Left lobe of liver (tissue), 2 donors: Measurements from ENCODE around the gene DLG4. TPM values are rescaled to one million over a fixed set of nuclear protein-coding genes. Genes with fewer than 3 reads are reported as not detected.

Experiments
- ATAC-seq: fragments of 200-7000 bp; cut with Tn5 transposase; one replicate; pipeline ENCODE4 v1.9.1; 2020; ENCODE audit warnings: mild to moderate bottlenecking, moderate library complexity
- DNase-seq: peaks from one replicate; pipeline ENCODE4 v3.0.0-alpha.2; 2020; ENCODE audit warnings: low spot score
- total RNA-seq: library from RNA; stranded (reverse); gene quantifications from one replicate; pipeline ENCODE4 v1.2.1, GENCODE V29; 2021
- donor health status: DM: no; HTN: no; CAD: no; lungs with moderate emphysema.
- donor health status: DM: no; HTN: yes; CAD: no.

Gene DLG4
- total RNA-seq, 1 donor from 2014 or later, result 5.5 TPM

- ATAC-seq (no peak), DNase-seq (no peak)
Measured at GRCh38 chr17:7215652-7216180, 3.9 kb downstream of the DLG4 start.

GRCh38 chr17:7215136-7215638 is 4.4 kb downstream of the DLG4 start:
- no peak for DNase-seq

DNA sequence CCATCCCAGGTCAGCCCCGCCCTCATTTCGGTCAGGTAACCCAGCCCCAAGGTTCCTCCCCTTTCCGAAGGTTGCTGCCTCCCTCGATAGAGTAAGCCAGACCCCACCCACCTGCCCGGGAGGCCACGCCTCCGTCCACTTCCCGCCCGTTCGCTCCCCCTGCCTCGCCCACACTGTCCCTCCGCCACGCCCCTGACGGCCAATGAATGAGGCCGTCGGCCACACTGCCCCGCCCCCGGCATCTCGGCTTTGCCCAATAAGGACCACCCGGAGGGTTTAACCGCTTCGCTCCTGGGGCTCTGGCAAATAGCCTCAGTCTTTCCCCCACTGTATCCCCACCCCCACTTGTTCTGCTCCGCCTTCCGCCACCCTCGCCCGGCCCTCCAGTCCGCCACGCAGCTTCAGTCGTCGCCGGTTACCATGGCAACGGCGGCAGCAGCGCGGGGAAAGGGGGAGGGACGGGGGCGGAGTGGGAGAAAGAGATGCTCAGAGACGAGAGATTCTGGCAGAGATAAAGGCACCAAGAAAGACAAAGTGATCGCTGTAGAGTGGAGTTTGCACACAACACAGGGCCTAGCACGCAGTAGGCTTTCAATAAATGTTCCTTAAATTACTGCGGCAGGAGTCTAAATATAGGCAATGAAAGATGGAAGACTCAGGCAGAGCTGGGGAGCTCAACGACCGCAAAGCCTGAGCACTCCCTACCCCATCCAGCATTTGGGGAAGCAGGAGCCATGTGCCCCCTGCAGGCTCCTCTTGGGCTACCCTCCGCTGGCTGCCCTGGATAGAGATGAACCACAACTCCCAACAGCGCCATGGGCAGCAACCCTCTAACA is 5.1 kb downstream of the DLG4 start:
- peak; percentile 89 for ATAC-seq
- DNase-seq, result peak; percentile 97

More at GRCh38 chr17:7215136-7215638, 4.4 kb downstream of the DLG4 start:
- no peak for ATAC-seq

DNA sequence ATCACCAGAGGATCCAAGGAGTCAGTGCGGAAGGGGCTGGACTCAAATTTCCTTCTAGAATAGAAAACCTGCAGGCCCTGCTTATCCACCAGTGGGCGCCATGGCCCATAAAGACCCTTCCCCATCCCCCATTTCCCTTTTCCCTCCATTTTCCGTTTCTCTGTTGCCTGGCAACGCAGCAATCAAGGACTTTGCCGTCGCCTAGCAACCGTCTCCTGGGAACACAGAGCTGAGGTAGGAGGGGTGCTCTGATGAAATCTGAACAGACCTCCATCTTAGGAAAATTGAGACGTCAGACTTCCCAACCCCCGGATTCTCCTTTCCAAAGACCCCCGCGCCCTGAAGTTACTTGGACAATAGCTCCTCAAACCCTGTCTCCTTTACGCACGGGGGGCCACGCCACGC is 5.7 kb downstream of the DLG4 start:
- no peak for DNase-seq
- ATAC-seq, result peak; percentile 15

DNA sequence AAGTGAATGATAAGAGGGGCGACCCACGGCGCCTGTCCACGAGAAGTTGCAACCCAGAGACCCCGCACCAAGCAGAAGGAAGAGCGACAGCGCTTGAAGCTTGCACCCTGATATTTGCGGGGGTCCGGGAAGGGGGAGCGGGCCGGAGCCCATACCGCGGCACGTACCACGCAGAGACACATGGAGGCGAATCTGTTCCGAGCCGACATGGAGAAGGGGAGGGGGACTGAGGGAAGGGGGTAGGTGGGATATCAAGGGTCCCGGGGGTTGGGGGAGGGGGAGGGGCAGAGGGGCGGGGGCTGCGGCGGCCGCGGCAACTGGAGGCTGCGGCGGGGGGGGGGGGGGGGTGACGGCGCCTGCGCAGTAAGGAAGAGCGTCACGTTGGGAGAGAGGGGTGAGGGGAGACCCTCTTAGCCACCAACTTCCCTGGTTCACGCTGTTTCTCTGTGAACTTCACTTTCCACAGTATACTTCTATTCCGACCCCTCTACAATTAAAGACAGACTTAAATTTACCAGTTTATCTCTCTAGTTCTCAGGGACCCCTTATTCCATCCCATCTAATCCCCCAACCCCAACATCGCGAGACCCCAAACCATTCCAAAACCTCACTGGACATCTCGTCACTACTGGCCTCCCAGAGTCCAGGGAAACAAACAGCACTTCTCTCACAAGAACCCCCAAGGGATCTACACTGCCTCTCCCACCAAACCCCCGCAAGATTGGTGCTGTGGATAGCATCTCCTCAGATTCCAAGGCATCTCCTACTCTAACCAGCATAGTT is 8.0 kb downstream of the DLG4 start:
- no peak for DNase-seq
- ATAC-seq, result no peak

GRCh38 chr17:7208754-7209460 is 10.7 kb downstream of the DLG4 start:
- ATAC-seq (no peak), DNase-seq (no peak)

DNA sequence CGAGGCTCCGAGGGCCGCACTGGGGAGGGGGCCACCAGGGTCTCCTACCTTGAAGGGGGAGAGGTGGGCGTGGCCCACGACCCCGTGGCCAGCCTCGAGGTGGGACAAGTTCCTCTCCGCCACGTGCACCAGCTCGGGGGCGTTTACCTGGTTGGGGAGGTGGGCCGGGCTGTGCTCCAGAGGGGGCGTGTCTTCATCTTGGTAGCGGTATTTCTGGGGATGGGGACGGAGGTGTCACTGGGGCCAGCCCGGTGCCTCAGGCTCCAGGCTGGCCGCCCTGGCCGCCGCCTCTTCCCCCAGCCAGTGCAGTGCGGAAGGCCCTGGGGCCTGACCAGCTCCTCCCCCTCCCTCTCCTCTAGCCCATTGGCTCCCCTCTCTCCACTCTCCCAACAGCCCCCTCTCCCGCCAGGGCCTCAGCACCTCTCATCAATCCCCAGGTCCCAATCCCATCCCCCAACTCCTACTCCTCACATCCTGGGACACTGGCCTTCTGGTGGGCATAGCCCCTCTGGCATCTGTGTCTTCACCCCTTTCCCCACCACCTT is 11.5 kb downstream of the DLG4 start:
- DNase-seq (no peak), ATAC-seq (no peak)

GRCh38 chr17:7207120-7208001 is 12.3 kb downstream of the DLG4 start:
- ATAC-seq, result no peak

DNA sequence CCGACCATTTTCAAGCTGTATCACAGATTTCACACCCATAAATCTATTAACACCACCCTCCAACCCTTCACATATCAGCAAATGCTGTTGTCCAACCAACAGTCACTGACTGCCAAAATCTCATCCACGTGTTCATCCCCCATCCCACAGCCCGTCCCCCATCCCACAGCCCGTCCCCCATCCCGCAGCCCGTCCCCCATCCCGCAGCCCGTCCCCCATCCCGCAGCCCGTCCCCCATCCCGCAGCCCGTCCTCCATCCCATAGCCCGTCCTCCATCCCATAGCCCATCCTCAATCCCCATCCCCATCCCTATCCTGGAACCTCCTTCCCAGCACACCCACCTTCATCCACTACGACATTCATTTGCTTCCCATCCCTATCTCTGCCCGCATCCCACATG is 14.1 kb downstream of the DLG4 start:
- DNase-seq, result no peak
- ATAC-seq, result no peak

More at GRCh38 chr17:7207120-7208001, 12.3 kb downstream of the DLG4 start:
- DNase-seq, result no peak

- no peak for DNase-seq
- ATAC-seq, result peak; percentile 78
Measured at GRCh38 chr17:7204828-7205461, 14.7 kb downstream of the DLG4 start.

DNA sequence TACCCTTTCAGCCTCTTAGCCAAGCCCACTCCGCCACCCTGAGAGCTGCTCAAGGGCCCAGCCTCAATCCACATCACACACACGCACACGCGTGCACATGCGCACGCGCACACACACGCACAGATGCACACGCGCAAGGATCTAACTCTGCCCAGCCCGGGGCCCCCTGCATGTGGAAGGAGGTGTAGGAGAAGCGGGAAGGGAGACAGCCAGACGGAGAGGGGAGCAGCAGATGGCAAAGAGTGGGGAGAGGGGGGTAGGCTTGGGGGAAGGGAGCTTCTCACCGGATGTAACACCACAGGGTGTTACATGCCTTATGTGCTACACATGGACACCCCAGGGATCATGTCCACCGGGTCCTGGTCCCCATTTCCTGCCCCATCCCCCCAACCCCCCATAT is 15.3 kb downstream of the DLG4 start:
- no peak for DNase-seq
- ATAC-seq, result no peak

DNA sequence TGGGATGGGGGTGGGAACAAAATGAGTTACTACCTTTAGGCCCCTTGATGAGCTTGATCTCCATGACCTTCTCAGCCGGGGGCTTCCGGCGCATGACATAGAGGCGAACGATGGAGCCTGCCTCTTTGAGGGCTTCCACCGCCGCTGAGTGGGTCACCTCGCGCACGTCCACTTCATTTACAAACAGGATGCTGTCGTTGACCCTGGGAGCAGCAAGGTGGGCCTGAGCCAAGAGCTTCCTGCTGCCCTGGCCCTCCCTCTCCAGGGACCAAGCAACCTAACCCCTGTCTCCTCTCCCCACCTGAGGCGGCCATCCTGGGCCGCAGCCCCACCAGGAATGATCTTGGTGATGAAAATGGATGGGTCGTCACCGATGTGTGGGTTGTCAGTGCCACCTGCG is 16.2 kb downstream of the DLG4 start:
- ATAC-seq, result no peak
- no peak for DNase-seq

GRCh38 chr17:7196651-7197401 is 22.8 kb downstream of the DLG4 start:
- DNase-seq, result no peak

GRCh38 chr17:7195971-7196370 is 23.7 kb downstream of the DLG4 start:
- ATAC-seq (no peak), DNase-seq (no peak)

More at GRCh38 chr17:7196651-7197401, 22.8 kb downstream of the DLG4 start:
- ATAC-seq, result no peak

- ATAC-seq, result no peak
- DNase-seq, result no peak
Measured at GRCh38 chr17:7192271-7192937, 27.2 kb downstream of the DLG4 start.

DNA sequence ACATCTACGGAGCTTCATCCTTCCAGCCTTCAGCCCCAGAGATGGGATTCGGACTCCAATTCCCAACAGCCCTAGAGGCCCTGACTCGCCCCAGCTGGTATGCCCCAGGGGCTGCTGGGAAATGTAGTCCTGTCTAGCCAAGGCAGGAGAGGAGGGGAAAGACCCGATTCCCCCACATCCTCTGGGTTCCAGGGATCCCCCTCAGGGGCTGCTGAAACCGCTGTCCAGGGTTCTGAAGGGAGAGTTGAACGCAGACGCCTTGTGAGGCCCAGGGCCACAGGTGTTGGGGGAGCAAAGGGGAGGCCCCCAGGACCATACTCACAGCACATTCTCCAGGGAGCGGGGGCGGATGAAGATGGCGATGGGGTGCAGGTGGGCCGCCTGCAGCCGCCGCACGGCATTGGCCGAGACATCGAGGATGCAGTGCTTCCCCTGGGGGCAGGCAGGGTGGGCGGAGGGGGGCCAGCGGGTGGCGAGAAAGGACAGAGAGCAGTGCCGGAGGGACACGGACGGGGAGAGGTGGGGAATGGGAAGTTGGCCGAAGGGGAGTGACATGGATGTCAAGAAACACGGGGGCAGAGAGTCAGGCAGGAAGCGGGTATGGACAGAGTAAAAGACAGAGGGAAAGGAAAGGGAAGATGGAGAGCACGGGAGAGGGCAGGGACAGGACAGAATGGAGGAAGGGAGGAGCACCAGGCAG is 27.9 kb downstream of the DLG4 start:
- peak; percentile 92 for ATAC-seq
- DNase-seq, result peak; percentile 63

DNA sequence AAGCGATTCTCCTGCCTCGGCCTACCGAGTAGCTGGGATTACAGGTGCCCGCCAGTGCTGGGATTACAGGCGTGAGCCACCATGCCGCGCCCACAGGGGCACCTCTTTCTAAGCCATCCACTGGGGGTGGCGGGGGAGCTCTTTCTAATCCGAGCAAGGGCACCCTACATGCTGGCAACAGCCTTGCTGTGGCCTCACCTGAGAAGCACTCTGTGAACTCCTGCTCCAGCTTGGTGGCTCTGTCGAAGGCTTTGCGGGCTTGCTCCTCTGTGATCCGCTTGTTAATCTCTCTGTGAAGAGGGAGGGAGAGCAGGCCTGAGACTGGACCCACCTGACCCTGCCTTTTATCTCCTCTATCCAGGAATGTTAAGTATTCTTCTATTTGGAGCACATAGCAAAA is 28.6 kb downstream of the DLG4 start:
- ATAC-seq, result no peak
- DNase-seq, result no peak
